Left lung (tissue), 10 donors: ENCODE results near the gene RAPGEF5. TPM values are rescaled to one million over a fixed set of nuclear protein-coding genes. Genes with fewer than 3 reads are reported as not detected.

Experiments used
- ATAC-seq: fragments of 200-7000 bp; cut with Tn5 transposase; one replicate; pipeline ENCODE4 v1.9.1; 2020; ENCODE audit warnings: moderate library complexity
- DNase-seq, 4 donors: peaks; one replicate each; pipeline ENCODE4 v3.0.0-alpha.2; 2013 to 2020
- H3K27ac ChIP-seq, 2 donors: fragments of 200-600 bp; sonication (generic) in 1 of 2; one replicate each; pipeline versions ENCODE4 v1.5.0 to v1.8.0; 2020 to 2021
- H3K27me3 ChIP-seq, 2 donors: fragments of 200-600 bp; sonication (generic) in 1 of 2; one replicate each; pipeline versions ENCODE4 v1.5.0 to v1.8.0; 2020 to 2021
- H3K36me3 ChIP-seq, 2 donors: fragments of 200-600 bp; sonication (generic) in 1 of 2; one replicate each; pipeline versions ENCODE4 v1.5.0 to v1.8.0; 2020 to 2021
- H3K4me1 ChIP-seq, 2 donors: fragments of 200-600 bp; one replicate each; pipeline ENCODE4 v1.8.0; 2021
- H3K4me3 ChIP-seq, 2 donors: fragments of 200-600 bp; sonication (generic) in 1 of 2; one replicate each; pipeline versions ENCODE4 v1.5.0 to v1.8.0; 2020 to 2021; ENCODE audit warnings: mild to moderate bottlenecking in 1 of 2
- H3K9me3 ChIP-seq, 2 donors: fragments of 200-600 bp; sonication (generic) in 1 of 2; one replicate each; pipeline versions ENCODE4 v1.5.0 to v1.8.0; 2020 to 2021
- CTCF ChIP-seq, 2 donors: fragments of 200-600 bp; sonication (generic) in 1 of 2; IDR thresholded peaks; one replicate each; pipeline versions ENCODE4 v1.5.0 to v1.8.0; 2021; ENCODE audit warnings: antibody characterized with exemption in 2 of 2
- intact Hi-C, 2 donors: fragments of 100-400 bp; cut with DNase I; formaldehyde crosslinking; loops; one replicate each; pipeline versions ENCODE4 v1.11.2 to v1.14.2; 2022
- polyA plus RNA-seq, 6 donors: library from polyadenylated mRNA; unstranded; fragments of 120-200 nt; gene quantifications; one replicate each; pipeline ENCODE4 v1.2.1, GENCODE V29; 2013; ENCODE audit not compliant: insufficient read length in 6 of 6
- total RNA-seq, 2 donors: library from RNA; stranded (reverse); fragmentation: NEBNext Ultra II Directional; extraction: Animal tissue kit (Norgen Biotek cat#: 25700); gene quantifications; one replicate each; pipeline ENCODE4 v1.2.1, GENCODE V29; 2021
- donor health status: DM: no; HTN: yes; CAD: no.
- donor health status: DM: no; HTN: no; CAD: no.

Gene RAPGEF5
- total and polyA plus RNA-seq, 8 donors = 44.2 to 98.7 (median 81.7) TPM

GRCh38 chr7:22402250-22402649 lies 45.3 kb upstream of the RAPGEF5 start:
- intact Hi-C loops = no loop called here
- ATAC-seq (no peak), DNase-seq (no peak)

DNA sequence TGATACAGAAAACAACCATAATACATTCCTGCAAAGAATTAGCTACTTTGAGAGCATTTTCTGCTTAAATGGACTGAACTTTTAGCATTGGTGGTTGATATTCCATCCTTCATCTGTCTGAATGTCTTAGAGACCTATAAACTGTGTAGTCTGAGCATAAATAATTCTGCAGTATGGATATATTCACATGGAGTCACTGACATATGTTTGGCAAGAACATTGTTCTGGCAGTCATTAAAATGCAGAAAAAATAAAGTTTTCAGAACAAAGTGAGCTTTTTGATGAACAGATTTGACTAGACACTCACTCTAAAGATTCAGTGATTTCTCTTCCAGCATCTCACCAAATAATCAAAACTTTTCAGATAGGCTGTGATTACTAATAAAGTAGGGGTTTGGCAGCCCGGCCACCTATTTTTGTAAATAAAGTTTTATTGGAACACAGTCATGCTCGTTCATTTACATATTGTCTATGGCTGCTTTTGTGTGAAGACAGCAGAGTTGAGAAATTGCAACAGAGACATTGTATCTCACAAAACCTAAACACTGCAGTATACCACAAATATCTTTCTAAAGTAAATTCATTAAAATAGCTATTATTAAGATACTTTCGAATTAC lies 44.1 kb upstream of the RAPGEF5 start:
- Histone ChIP-seq H3K4me1 (no peaks in the 10 kb centered on the region), H3K27ac (no peak overlapping the region), H3K9me3 (no peaks in the 10 kb centered on the region), H3K27me3 (no peaks in the 10 kb centered on the region), H3K4me3 (no peak overlapping the region), H3K36me3 (no peaks in the 10 kb centered on the region)
- no peak for DNase-seq
- intact Hi-C loops = no loop called here
- no peak for ATAC-seq
- no peak for TF ChIP-seq CTCF (IDR thresholded peaks at IDR 0.05)

More at GRCh38 chr7:22402250-22402649, 45.3 kb upstream of the RAPGEF5 start:
- H3K9me3 ChIP-seq = no peaks in the 10 kb centered on the region
- no peaks in the 10 kb centered on the region for H3K27me3 ChIP-seq
- no peak for TF ChIP-seq CTCF (IDR thresholded peaks at IDR 0.05)
- H3K4me3 ChIP-seq = no peak overlapping the region
- no peaks in the 10 kb centered on the region for H3K36me3 ChIP-seq
- H3K4me1 ChIP-seq = no peaks in the 10 kb centered on the region
- no peak overlapping the region for H3K27ac ChIP-seq

DNA sequence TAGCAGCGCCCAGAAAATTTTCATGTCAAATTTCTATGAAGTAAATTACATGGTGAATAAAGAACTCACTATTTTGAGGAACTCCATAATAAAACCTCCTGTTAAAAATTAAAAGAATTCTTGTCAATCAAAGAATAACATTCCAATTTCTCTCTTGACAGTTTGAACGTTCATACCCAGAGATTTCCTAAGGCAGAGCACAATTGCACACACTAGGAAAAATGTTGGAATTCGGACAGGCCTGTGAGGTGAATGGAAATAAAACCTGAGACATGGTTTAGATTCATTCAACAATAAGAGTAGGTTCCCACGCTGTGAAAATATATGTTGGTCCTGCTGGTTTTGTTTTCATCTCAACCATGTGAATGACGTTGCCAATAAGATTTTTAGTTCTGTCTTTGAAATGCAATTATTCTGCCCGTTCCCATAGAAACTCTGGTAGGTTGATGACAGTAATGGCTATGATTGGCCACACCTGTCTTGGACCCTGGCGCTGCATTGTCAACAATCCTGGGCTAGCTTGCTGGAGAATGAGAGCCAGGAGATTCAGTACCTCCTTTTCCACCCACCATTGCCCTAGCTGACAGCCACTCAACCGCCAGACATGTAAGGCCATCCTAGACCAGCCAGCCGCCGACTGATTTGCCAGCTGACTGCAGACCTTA lies 43.3 kb upstream of the RAPGEF5 start:
- no peak for DNase-seq

GRCh38 chr7:22399546-22399945 lies 42.6 kb upstream of the RAPGEF5 start:
- TF ChIP-seq CTCF (IDR thresholded peaks at IDR 0.05) = no peak
- DNase-seq (no peak), ATAC-seq (no peak)
- H3K27me3 ChIP-seq = no peaks in the 10 kb centered on the region
- H3K4me1 ChIP-seq = no peaks in the 10 kb centered on the region
- no peak overlapping the region for H3K4me3 ChIP-seq
- H3K27ac ChIP-seq = no peak overlapping the region
- no peaks in the 10 kb centered on the region for H3K9me3 ChIP-seq
- intact Hi-C loops = no loop called here
- no peaks in the 10 kb centered on the region for H3K36me3 ChIP-seq

More for the DNA sequence above, 43.3 kb upstream of the RAPGEF5 start:
- H3K36me3 ChIP-seq = no peaks in the 10 kb centered on the region
- ATAC-seq = no peak
- intact Hi-C loops = no loop called here
- H3K27ac ChIP-seq = no peak overlapping the region
- no peak for TF ChIP-seq CTCF (IDR thresholded peaks at IDR 0.05)
- no peaks in the 10 kb centered on the region for H3K4me1 ChIP-seq
- H3K9me3 ChIP-seq = no peaks in the 10 kb centered on the region
- no peak overlapping the region for H3K4me3 ChIP-seq
- no peaks in the 10 kb centered on the region for H3K27me3 ChIP-seq

GRCh38 chr7:22399091-22399490 lies 42.1 kb upstream of the RAPGEF5 start:
- Histone ChIP-seq H3K27ac (no peak overlapping the region), H3K4me1 (no peaks in the 10 kb centered on the region), H3K36me3 (no peaks in the 10 kb centered on the region), H3K4me3 (no peak overlapping the region), H3K27me3 (no peaks in the 10 kb centered on the region), H3K9me3 (no peaks in the 10 kb centered on the region)
- TF ChIP-seq CTCF (IDR thresholded peaks at IDR 0.05) = no peak
- DNase-seq (no peak), ATAC-seq (no peak)
- intact Hi-C loops = no loop called here
